DMS79 treated with DMSO at 0.1 percent for 48 hours (cell line): ENCODE measurements around the gene POLR1A.
"Not testable (repeated sequence)": the region's sequence is repeated elsewhere in the genome, so short reads cannot be mapped to it uniquely, and the experiment has no call there.

Source experiments
- DNase-seq: peaks from one replicate; lab custom pipeline; 2025; lab: John Stamatoyannopoulos, UW

POLR1A gene

GRCh38 chr2:85998071-85998991, 107.4 kb downstream of the POLR1A start:
- DNase-seq = no peak

- DNase-seq = no peak
Measured at GRCh38 chr2:85997017-85997970, 108.4 kb downstream of the POLR1A start.

GRCh38 chr2:85996591-85996990, 109.1 kb downstream of the POLR1A start:
- peak; percentile 45 for DNase-seq

GRCh38 chr2:85995648-85996529, 109.8 kb downstream of the POLR1A start:
- no peak for DNase-seq

- DNase-seq = no peak
Measured at GRCh38 chr2:85994897-85995647, 110.6 kb downstream of the POLR1A start.

- DNase-seq = no peak
Measured at GRCh38 chr2:85994421-85994777, 111.3 kb downstream of the POLR1A start.

GRCh38 chr2:85992611-85993010, 113.1 kb downstream of the POLR1A start:
- no peak for DNase-seq

GRCh38 chr2:85992053-85992452, 113.6 kb downstream of the POLR1A start:
- not testable (repeated sequence) for DNase-seq

- DNase-seq = no peak
Measured at GRCh38 chr2:85990084-85990483, 115.6 kb downstream of the POLR1A start.

- DNase-seq = no peak
Measured at GRCh38 chr2:85989288-85989865, 116.3 kb downstream of the POLR1A start.

GRCh38 chr2:85988914-85989270, 116.8 kb downstream of the POLR1A start:
- no peak for DNase-seq

GRCh38 chr2:85988175-85988913, 117.3 kb downstream of the POLR1A start:
- DNase-seq = no peak

- no peak for DNase-seq
Measured at GRCh38 chr2:85987266-85988174, 118.2 kb downstream of the POLR1A start.

- DNase-seq = no peak
Measured at GRCh38 chr2:85986121-85986520, 119.6 kb downstream of the POLR1A start.

- DNase-seq = no peak
Measured at GRCh38 chr2:85984788-85985187, 120.9 kb downstream of the POLR1A start.

- DNase-seq = no peak
Measured at GRCh38 chr2:85983766-85984165, 121.9 kb downstream of the POLR1A start.

GRCh38 chr2:85981579-85982247, 124.0 kb downstream of the POLR1A start:
- DNase-seq = no peak
